ENCODE data around the gene MRPL53. TPM values are rescaled to one million over a fixed set of nuclear protein-coding genes. Genes with fewer than 3 reads are reported as not detected.

The MRPL53 gene
- total RNA-seq, 1 donor from 2014 or later: 61.5 TPM

GRCh38 chr2:74514368-74515270 is 42.1 kb upstream of the MRPL53 start, which contains the start of gene TLX2:
Gene TLX2, plus strand, starts transcription at chr2:74514450. Its CDS starts 357 bp downstream, at chr2:74514807.
- no peak for TF ChIP-seq CTCF (IDR thresholded peaks at IDR 0.05)
- DNase-seq (ENCODE audit: extremely low spot score, unreplicated experiment): no peak
- Mint-ChIP-seq H3K36me3 (ENCODE audit: unreplicated experiment) (peaks cover 3% of the 10 kb centered on the region), H3K9me3 (ENCODE audit: unreplicated experiment) (no peaks in the 10 kb centered on the region), H3K4me1 (ENCODE audit: unreplicated experiment) (peaks cover 11% of the 10 kb centered on the region), H3K4me3 (ENCODE audit: unreplicated experiment) (no peak within 1 kb of the TSS), H3K27me3 (ENCODE audit: unreplicated experiment) (peaks cover 80% of the 10 kb centered on the region), H3K27ac (ENCODE audit: unreplicated experiment) (no peak within 1 kb of the TSS)

GRCh38 chr2:74513605-74514367 is 41.3 kb upstream of the MRPL53 start:
- DNase-seq (ENCODE audit: extremely low spot score, unreplicated experiment): no peak
- H3K36me3 Mint-ChIP-seq (ENCODE audit: unreplicated experiment): peaks cover 4% of the 10 kb centered on the region
- H3K27ac Mint-ChIP-seq (ENCODE audit: unreplicated experiment): no peak overlapping the region
- H3K4me3 Mint-ChIP-seq (ENCODE audit: unreplicated experiment): no peak overlapping the region
- peaks cover 11% of the 10 kb centered on the region for H3K4me1 Mint-ChIP-seq (ENCODE audit: unreplicated experiment)
- no peaks in the 10 kb centered on the region for H3K9me3 Mint-ChIP-seq (ENCODE audit: unreplicated experiment)
- peaks cover 73% of the 10 kb centered on the region for H3K27me3 Mint-ChIP-seq (ENCODE audit: unreplicated experiment)
- no peak for TF ChIP-seq CTCF (IDR thresholded peaks at IDR 0.05)

- Mint-ChIP-seq H3K9me3 (ENCODE audit: unreplicated experiment) (no peaks in the 10 kb centered on the region), H3K4me3 (ENCODE audit: unreplicated experiment) (no peak overlapping the region), H3K27me3 (ENCODE audit: unreplicated experiment) (peaks cover 71% of the 10 kb centered on the region), H3K27ac (ENCODE audit: unreplicated experiment) (no peak overlapping the region), H3K4me1 (ENCODE audit: unreplicated experiment) (peaks cover 19% of the 10 kb centered on the region), H3K36me3 (ENCODE audit: unreplicated experiment) (peaks cover 4% of the 10 kb centered on the region)
- DNase-seq (ENCODE audit: extremely low spot score, unreplicated experiment): no peak
- TF ChIP-seq CTCF (IDR thresholded peaks at IDR 0.05): no peak
These were observed 40.5 kb upstream of the MRPL53 start for GRCh38 chr2:74512744-74513604.

GRCh38 chr2:74511104-74511989 is 38.9 kb upstream of the MRPL53 start:
- H3K4me3 Mint-ChIP-seq (ENCODE audit: unreplicated experiment): no peak overlapping the region
- peaks cover 56% of the 10 kb centered on the region for H3K27me3 Mint-ChIP-seq (ENCODE audit: unreplicated experiment)
- no peak for DNase-seq (ENCODE audit: extremely low spot score, unreplicated experiment)

More at GRCh38 chr2:74511104-74511989, 38.9 kb upstream of the MRPL53 start:
- H3K36me3 Mint-ChIP-seq (ENCODE audit: unreplicated experiment): peaks cover 8% of the 10 kb centered on the region
- no peaks in the 10 kb centered on the region for H3K9me3 Mint-ChIP-seq (ENCODE audit: unreplicated experiment)
- TF ChIP-seq CTCF (IDR thresholded peaks at IDR 0.05): no peak
- no peak overlapping the region for H3K27ac Mint-ChIP-seq (ENCODE audit: unreplicated experiment)
- H3K4me1 Mint-ChIP-seq (ENCODE audit: unreplicated experiment): peaks cover 27% of the 10 kb centered on the region

Measured in osteocyte (in vitro differentiated cells).